ENCODE results near the gene HMCN1.

Gene HMCN1

GRCh38 chr1:185966471-185966870 lies 232.3 kb downstream of the HMCN1 start:
- no peak for DNase-seq (ENCODE audit: low read depth)

GRCh38 chr1:185969028-185969427 lies 234.8 kb downstream of the HMCN1 start:
- no peak for DNase-seq (ENCODE audit: low read depth)

- no peak for DNase-seq (ENCODE audit: low read depth)
Observed at GRCh38 chr1:185969524-185969991, 235.4 kb downstream of the HMCN1 start.

- DNase-seq (ENCODE audit: low read depth) = no peak
Observed at GRCh38 chr1:185971688-185972087, 237.5 kb downstream of the HMCN1 start.

GRCh38 chr1:185972096-185972850 lies 238.1 kb downstream of the HMCN1 start:
- DNase-seq (ENCODE audit: low read depth) = no peak

GRCh38 chr1:185973645-185974044 lies 239.5 kb downstream of the HMCN1 start:
- DNase-seq (ENCODE audit: low read depth) = no peak

GRCh38 chr1:185974367-185975170 lies 240.4 kb downstream of the HMCN1 start:
- no peak for DNase-seq (ENCODE audit: low read depth)

GRCh38 chr1:185980891-185981290 lies 246.7 kb downstream of the HMCN1 start:
- DNase-seq (ENCODE audit: low read depth) = no peak

GRCh38 chr1:185984113-185984836 lies 250.1 kb downstream of the HMCN1 start:
- DNase-seq (ENCODE audit: low read depth) = no peak

GRCh38 chr1:185987611-185988321 lies 253.6 kb downstream of the HMCN1 start:
- no peak for DNase-seq (ENCODE audit: low read depth)

GRCh38 chr1:185990565-185990964 lies 256.4 kb downstream of the HMCN1 start:
- no peak for DNase-seq (ENCODE audit: low read depth)

- no peak for DNase-seq (ENCODE audit: low read depth)
Observed at GRCh38 chr1:185991266-185991665, 257.1 kb downstream of the HMCN1 start.

- no peak for DNase-seq (ENCODE audit: low read depth)
Observed at GRCh38 chr1:185996211-185996610, 262.0 kb downstream of the HMCN1 start.

GRCh38 chr1:185998391-185998790 lies 264.2 kb downstream of the HMCN1 start:
- DNase-seq (ENCODE audit: low read depth) = no peak

GRCh38 chr1:186002406-186002805 lies 268.2 kb downstream of the HMCN1 start:
- DNase-seq (ENCODE audit: low read depth) = no peak

- DNase-seq (ENCODE audit: low read depth) = no peak
Observed at GRCh38 chr1:186009039-186009737, 275.0 kb downstream of the HMCN1 start.

GRCh38 chr1:186014370-186015037 lies 280.3 kb downstream of the HMCN1 start:
- DNase-seq (ENCODE audit: low read depth) = no peak

- no peak for DNase-seq (ENCODE audit: low read depth)
Observed at GRCh38 chr1:186016856-186017255, 282.7 kb downstream of the HMCN1 start.

GRCh38 chr1:186022184-186022583 lies 288.0 kb downstream of the HMCN1 start:
- no peak for DNase-seq (ENCODE audit: low read depth)

- DNase-seq (ENCODE audit: low read depth) = no peak
Observed at GRCh38 chr1:186026946-186027345, 292.8 kb downstream of the HMCN1 start.

- no peak for DNase-seq (ENCODE audit: low read depth)
Observed at GRCh38 chr1:186027621-186028020, 293.4 kb downstream of the HMCN1 start.

Data from activated gamma-delta T cell treated with anti-CD3 and anti-CD28 coated beads, Interleukin-2, amount 50 U/mL, for 16 hours (primary cell).